H9 (cell line): Measurements from ENCODE around the gene TNFRSF21. TPM values are rescaled to one million over a fixed set of nuclear protein-coding genes. Genes with fewer than 3 reads are reported as not detected.

Experiments used
- DNase-seq: peaks from one replicate; pipeline ENCODE4 v3.0.0-alpha.2; 2017
- H2AFZ ChIP-seq: one replicate; pipeline ENCODE4 v1.6.1; 2013; ENCODE audit warnings: mild to moderate bottlenecking, low read length, control low read depth, moderate library complexity
- H2AK5ac ChIP-seq: 2 replicates; pipeline ENCODE4 v1.6.1; 2013; ENCODE audit warnings: low read length, control low read depth, mixed read lengths; ENCODE audit not compliant: insufficient read length
- H2BK120ac ChIP-seq: one replicate; pipeline ENCODE4 v1.6.1; 2013; ENCODE audit warnings: low read depth, mild to moderate bottlenecking, low read length, control low read depth, inconsistent platforms; ENCODE audit not compliant: poor library complexity, severe bottlenecking
- H2BK12ac ChIP-seq: 2 replicates; pipeline ENCODE4 v1.6.1; 2013; ENCODE audit warnings: low read length, control low read depth, mixed read lengths, low read depth; ENCODE audit not compliant: insufficient read length
- H2BK15ac ChIP-seq: 2 replicates; pipeline ENCODE4 v1.6.1; 2013; ENCODE audit warnings: low read depth, low read length, control low read depth
- H2BK20ac ChIP-seq: one replicate; pipeline ENCODE4 v1.6.1; 2013; ENCODE audit warnings: low read depth, mild to moderate bottlenecking, low read length, control low read depth, inconsistent platforms; ENCODE audit not compliant: poor library complexity, severe bottlenecking
- H2BK5ac ChIP-seq: 2 replicates; pipeline ENCODE4 v1.6.1; 2013; ENCODE audit warnings: low read length, control low read depth, mixed read lengths; ENCODE audit not compliant: insufficient read length
- H3K14ac ChIP-seq: 2 replicates; pipeline ENCODE4 v1.6.1; 2013; ENCODE audit warnings: low read length, control low read depth; ENCODE audit not compliant: insufficient read depth
- H3K18ac ChIP-seq: 2 replicates; pipeline ENCODE4 v1.6.1; 2013; ENCODE audit warnings: low read depth, mild to moderate bottlenecking, mixed read lengths, low read length, control low read depth; ENCODE audit not compliant: insufficient read length
- H3K23ac ChIP-seq: 2 replicates; pipeline ENCODE4 v1.6.1; 2013; ENCODE audit warnings: low read length, control low read depth, mixed read lengths, low read depth; ENCODE audit not compliant: insufficient read length
- H3K23me2 ChIP-seq: 2 replicates; pipeline ENCODE4 v1.6.1; 2013; ENCODE audit warnings: low read depth, mild to moderate bottlenecking, mixed read lengths, low read length, control low read depth; ENCODE audit not compliant: insufficient read length, poor library complexity, severe bottlenecking
- H3K27ac ChIP-seq: 2 replicates; pipeline ENCODE4 v1.5.1; 2013; ENCODE audit warnings: low read length, control low read depth, mixed read lengths, low read depth; ENCODE audit not compliant: insufficient read length
- H3K27me3 ChIP-seq: 2 replicates; pipeline ENCODE4 v1.6.1; 2013; ENCODE audit warnings: low read length, control low read depth, inconsistent platforms; ENCODE audit not compliant: insufficient read depth
- H3K4ac ChIP-seq: 2 replicates; pipeline ENCODE4 v1.6.1; 2013; ENCODE audit warnings: low read depth, mild to moderate bottlenecking, control low read depth, inconsistent platforms, low read length, moderate library complexity
- H3K4me1 ChIP-seq: 2 replicates; pipeline ENCODE4 v1.6.1; 2013; ENCODE audit warnings: low read length, control low read depth, inconsistent platforms; ENCODE audit not compliant: insufficient read depth
- H3K4me2 ChIP-seq: 2 replicates; pipeline ENCODE4 v1.6.1; 2013; ENCODE audit warnings: low read length, control low read depth, mixed read lengths; ENCODE audit not compliant: insufficient read length, insufficient read depth
- H3K56ac ChIP-seq: 2 replicates; pipeline ENCODE4 v1.6.1; 2013; ENCODE audit warnings: low read depth, mild to moderate bottlenecking, mixed read lengths, low read length, control low read depth; ENCODE audit not compliant: insufficient read length
- H3K79me1 ChIP-seq: 2 replicates; pipeline ENCODE4 v1.6.1; 2013; ENCODE audit warnings: low read depth, mild to moderate bottlenecking, moderate library complexity, low read length, control low read depth, inconsistent platforms; ENCODE audit not compliant: insufficient read depth, poor library complexity, severe bottlenecking
- H3K79me2 ChIP-seq: 2 replicates; pipeline ENCODE4 v1.6.1; 2013; ENCODE audit warnings: low read length, control low read depth, inconsistent platforms; ENCODE audit not compliant: insufficient read depth
- H3K9ac ChIP-seq: 2 replicates; pipeline ENCODE4 v1.6.1; 2013; ENCODE audit warnings: low read length, control low read depth, mixed read lengths; ENCODE audit not compliant: insufficient read length; ENCODE audit errors: extremely low read depth
- H3K9me3 ChIP-seq: one replicate; pipeline ENCODE4 v1.6.1; 2013; ENCODE audit warnings: low read depth, low read length, inconsistent platforms; ENCODE audit not compliant: control insufficient read depth
- H3T11ph ChIP-seq: one replicate; pipeline ENCODE4 v1.6.1; 2013; ENCODE audit warnings: mild to moderate bottlenecking, low read length, control low read depth, inconsistent platforms
- H4K20me1 ChIP-seq: one replicate; pipeline ENCODE4 v1.6.1; 2013; ENCODE audit not compliant: control insufficient read depth, insufficient read length, insufficient read depth
- H4K5ac ChIP-seq: 2 replicates; pipeline ENCODE4 v1.6.1; 2013; ENCODE audit warnings: low read depth, mild to moderate bottlenecking, mixed read lengths, low read length, control low read depth; ENCODE audit not compliant: insufficient read length
- H4K8ac ChIP-seq: replicated peaks from 2 replicates; pipeline ENCODE4 v1.6.1; 2013; ENCODE audit warnings: low read length, control low read depth, mixed read lengths, low read depth; ENCODE audit not compliant: insufficient read length
- H4K91ac ChIP-seq: 2 replicates; pipeline ENCODE4 v1.6.1; 2013; ENCODE audit warnings: low read depth, mild to moderate bottlenecking, moderate library complexity, mixed read lengths, low read length, control low read depth; ENCODE audit not compliant: insufficient read length
- H3K27ac Mint-ChIP-seq, 3 experiments: 2 replicates in 2 of 3; 3 replicates in 1 of 3; pipeline ENCODE4 v1.8.0; 2020 to 2021; ENCODE audit warnings: mixed read lengths in 3 of 3, mild to moderate bottlenecking in 1 of 3, moderate library complexity in 1 of 3
- H3K27me3 Mint-ChIP-seq: 2 replicates; pipeline ENCODE4 v1.8.0; 2021; ENCODE audit warnings: low read depth, mild to moderate bottlenecking, moderate library complexity, mixed read lengths
- H3K36me3 Mint-ChIP-seq, 3 experiments: 2 replicates in 2 of 3; 3 replicates in 1 of 3; pipeline ENCODE4 v1.8.0; 2020 to 2021; ENCODE audit warnings: low read depth in 3 of 3, mixed read lengths in 3 of 3; ENCODE audit not compliant: insufficient read depth in 1 of 3
- H3K4me1 Mint-ChIP-seq, 2 experiments: 2 replicates each; pipeline ENCODE4 v1.8.0; 2020; ENCODE audit warnings: mixed read lengths in 2 of 2
- H3K4me3 Mint-ChIP-seq, 2 experiments: 2 replicates in 1 of 2; 3 replicates in 1 of 2; pipeline ENCODE4 v1.8.0; 2020 to 2021; ENCODE audit warnings: mild to moderate bottlenecking in 2 of 2, mixed read lengths in 2 of 2, moderate library complexity in 1 of 2
- H3K9me3 Mint-ChIP-seq, 2 experiments: 2 replicates in 1 of 2; 3 replicates in 1 of 2; pipeline ENCODE4 v1.8.0; 2020; ENCODE audit warnings: mild to moderate bottlenecking in 2 of 2, mixed read lengths in 2 of 2, moderate library complexity in 1 of 2
- WGBS: extraction: QIAGEN DNeasy Blood & Tissue Kit; methylation state at CpG from one replicate; pipeline ENCODE4 v1.1.7; 2013; ENCODE audit warnings: missing lambda C conversion rate, low lambda C conversion rate, mixed read lengths; ENCODE audit not compliant: insufficient read length; ENCODE audit errors: extremely low coverage; 5-methylcytosine and 5-hydroxymethylcytosine counted together
- total RNA-seq: library from RNA; stranded (reverse); gene quantifications from 2 replicates; pipeline ENCODE4 v1.2.1, GENCODE V29; 2021
- TF ChIP-seq, protein P1 (sequence below): fragments of 200-600 bp; sonication (generic); conservative IDR thresholded peaks from 3 replicates; pipeline ENCODE4 v1.8.0; 2021; ENCODE audit warnings: antibody characterized with exemption, mild to moderate bottlenecking

The TNFRSF21 gene
- total RNA-seq, 1 experiment from 2014 or later: 39.1 TPM

GRCh38 chr6:47267301-47267700 is 42.4 kb downstream of the TNFRSF21 start:
- Histone ChIP-seq H4K91ac (no peak overlapping the region), H2AK5ac (no peak overlapping the region), H3K9me3 (no peaks in the 10 kb centered on the region), H3K27me3 (no peaks in the 10 kb centered on the region), H3K4me2 (no peak overlapping the region), H2BK12ac (no peak overlapping the region), H3K23me2 (no peaks in the 10 kb centered on the region), H3K79me2 (no peaks in the 10 kb centered on the region; the same call in 1 of the 2 replicates), H2BK120ac (no peak overlapping the region), H3K56ac (no peak overlapping the region), H2BK15ac (no peak overlapping the region), H2AFZ (no peak overlapping the region), H4K5ac (no peak overlapping the region), H2BK20ac (no peak overlapping the region), H3T11ph (no peak overlapping the region), H3K23ac (no peak overlapping the region), H4K8ac (no peak overlapping the region), H3K9ac (no peak overlapping the region), H2BK5ac (no peak overlapping the region), H3K79me1 (no peaks in the 10 kb centered on the region), H3K14ac (no peak overlapping the region), H3K4ac (no peak overlapping the region), H3K4me1 (no peaks in the 10 kb centered on the region; the same call in none of the 2 replicates), H4K20me1 (peaks cover 2% of the 10 kb centered on the region), H3K27ac (no peak overlapping the region), H3K18ac (no peak overlapping the region)
- DNase-seq: no peak
- TF ChIP-seq, protein P1, sequence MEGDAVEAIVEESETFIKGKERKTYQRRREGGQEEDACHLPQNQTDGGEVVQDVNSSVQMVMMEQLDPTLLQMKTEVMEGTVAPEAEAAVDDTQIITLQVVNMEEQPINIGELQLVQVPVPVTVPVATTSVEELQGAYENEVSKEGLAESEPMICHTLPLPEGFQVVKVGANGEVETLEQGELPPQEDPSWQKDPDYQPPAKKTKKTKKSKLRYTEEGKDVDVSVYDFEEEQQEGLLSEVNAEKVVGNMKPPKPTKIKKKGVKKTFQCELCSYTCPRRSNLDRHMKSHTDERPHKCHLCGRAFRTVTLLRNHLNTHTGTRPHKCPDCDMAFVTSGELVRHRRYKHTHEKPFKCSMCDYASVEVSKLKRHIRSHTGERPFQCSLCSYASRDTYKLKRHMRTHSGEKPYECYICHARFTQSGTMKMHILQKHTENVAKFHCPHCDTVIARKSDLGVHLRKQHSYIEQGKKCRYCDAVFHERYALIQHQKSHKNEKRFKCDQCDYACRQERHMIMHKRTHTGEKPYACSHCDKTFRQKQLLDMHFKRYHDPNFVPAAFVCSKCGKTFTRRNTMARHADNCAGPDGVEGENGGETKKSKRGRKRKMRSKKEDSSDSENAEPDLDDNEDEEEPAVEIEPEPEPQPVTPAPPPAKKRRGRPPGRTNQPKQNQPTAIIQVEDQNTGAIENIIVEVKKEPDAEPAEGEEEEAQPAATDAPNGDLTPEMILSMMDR: no peak
- Mint-ChIP-seq H3K27me3 (no peaks in the 10 kb centered on the region), H3K4me1 (peaks cover 13 to 16% of the 10 kb centered on the region in 2 experiments), H3K4me3 (no peak overlapping the region), H3K9me3 (no peaks in the 10 kb centered on the region), H3K36me3 (peaks cover 16 to 25% (median 17%) of the 10 kb centered on the region in 3 experiments), H3K27ac (peak overlapping the region in 2 of 3 experiments; percentile 9 to 63; a peak in 3 of 7 replicates)
- no CpG with 5 or more reads among the region's 6 CpGs for WGBS
